PC-3 (cell line): ENCODE data around the gene BAIAP2L1.

Experiments
- EZH2 ChIP-seq: fragments of 300-600 bp; sonication (generic); IDR thresholded peaks from one replicate; pipeline ENCODE4 v1.6.1; 2017; ENCODE audit warnings: antibody characterized with exemption, mild to moderate bottlenecking, low read length; ENCODE audit not compliant: unreplicated experiment
- EZH2phosphoT487 ChIP-seq: fragments of 300-600 bp; sonication (generic); IDR thresholded peaks from 2 replicates; pipeline ENCODE4 v1.6.1; 2018; ENCODE audit warnings: mild to moderate bottlenecking, antibody characterized with exemption, low read length, borderline replicate concordance
- TF ChIP-seq, protein P1 (sequence below): fragments of 300-600 bp; sonication (generic); conservative IDR thresholded peaks from 2 replicates; pipeline ENCODE4 v1.5.1; 2017; ENCODE audit warnings: antibody characterized with exemption, low read depth, mild to moderate bottlenecking, low read length

DNA sequence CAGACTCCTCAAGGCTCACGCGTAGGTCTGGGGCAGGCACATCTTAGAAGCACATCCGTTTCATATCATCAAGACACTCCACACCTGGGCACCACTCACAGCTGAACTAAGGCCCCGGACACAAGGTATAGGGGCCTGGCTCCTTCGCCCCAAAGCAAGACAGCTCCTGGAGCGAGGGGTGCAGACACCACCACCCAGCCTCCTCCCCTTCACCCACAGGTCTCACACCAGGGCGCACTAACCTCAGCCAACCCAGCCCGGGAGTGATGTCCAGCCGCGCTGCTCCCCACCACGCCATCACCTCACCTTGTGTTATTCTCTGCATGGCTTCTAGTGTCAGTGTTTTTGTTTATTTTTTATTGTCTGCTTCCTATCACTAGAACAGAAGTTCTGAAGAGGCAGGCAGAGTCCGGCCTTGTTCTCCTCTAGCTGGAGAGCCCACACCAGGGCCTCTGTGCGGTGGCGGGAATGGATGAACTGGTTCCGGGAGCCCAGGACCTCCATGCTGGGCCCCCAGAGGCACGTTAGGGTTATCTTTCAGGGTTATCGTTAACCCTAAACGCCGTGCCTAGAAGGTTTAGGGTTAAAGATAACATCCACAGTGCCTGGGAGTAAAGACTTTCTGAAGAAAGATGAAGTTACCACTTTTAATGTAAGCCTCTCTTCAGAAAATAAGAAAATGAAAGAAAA lies 97.6 kb downstream of the BAIAP2L1 start:
- TF ChIP-seq, protein P1, sequence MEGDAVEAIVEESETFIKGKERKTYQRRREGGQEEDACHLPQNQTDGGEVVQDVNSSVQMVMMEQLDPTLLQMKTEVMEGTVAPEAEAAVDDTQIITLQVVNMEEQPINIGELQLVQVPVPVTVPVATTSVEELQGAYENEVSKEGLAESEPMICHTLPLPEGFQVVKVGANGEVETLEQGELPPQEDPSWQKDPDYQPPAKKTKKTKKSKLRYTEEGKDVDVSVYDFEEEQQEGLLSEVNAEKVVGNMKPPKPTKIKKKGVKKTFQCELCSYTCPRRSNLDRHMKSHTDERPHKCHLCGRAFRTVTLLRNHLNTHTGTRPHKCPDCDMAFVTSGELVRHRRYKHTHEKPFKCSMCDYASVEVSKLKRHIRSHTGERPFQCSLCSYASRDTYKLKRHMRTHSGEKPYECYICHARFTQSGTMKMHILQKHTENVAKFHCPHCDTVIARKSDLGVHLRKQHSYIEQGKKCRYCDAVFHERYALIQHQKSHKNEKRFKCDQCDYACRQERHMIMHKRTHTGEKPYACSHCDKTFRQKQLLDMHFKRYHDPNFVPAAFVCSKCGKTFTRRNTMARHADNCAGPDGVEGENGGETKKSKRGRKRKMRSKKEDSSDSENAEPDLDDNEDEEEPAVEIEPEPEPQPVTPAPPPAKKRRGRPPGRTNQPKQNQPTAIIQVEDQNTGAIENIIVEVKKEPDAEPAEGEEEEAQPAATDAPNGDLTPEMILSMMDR: no peak
- no peak for TF ChIP-seq EZH2phosphoT487
- TF ChIP-seq EZH2: no peak
